ENCODE data around the gene EIF3A. TPM values are rescaled to one million over a fixed set of nuclear protein-coding genes. Genes with fewer than 3 reads are reported as not detected.
"Not testable (repeated sequence)": the region's sequence is repeated elsewhere in the genome, so short reads cannot be mapped to it uniquely, and the experiment has no call there.

Gene EIF3A
- total RNA-seq, 6 donors from 2014 or later = 90.2 to 138 (median 107) TPM

- WGBS, 2 donors = 19 to 45% methylated on average over 11 to 28 of the region's 65 CpGs
- TF ChIP-seq POLR2AphosphoS5 (IDR thresholded peaks at IDR 0.05) (no peak), CTCF (IDR thresholded peaks at IDR 0.05) (peak in 2 of 6 experiments; percentile 5 to 33)
- peak in 1 of 2 donors; percentile 4 for ATAC-seq (ENCODE audit: low FRiP score in 2 of 2)
- Histone ChIP-seq H3K27ac (no peak overlapping the region), H3K27me3 (no peaks in the 10 kb centered on the region), H3K4me3 (peak overlapping the region in 3 of 4 donors; percentile 61 to 69 (median 69)), H3K9me3 (no peaks in the 10 kb centered on the region), H3K4me1 (peaks cover 14 to 28% (median 19%) of the 10 kb centered on the region in 4 donors), H3K36me3 (peaks cover 7 to 29% (median 15%) of the 10 kb centered on the region in 4 donors)
- DNase-seq = peak; percentile 38 to 92
Measured at GRCh38 chr10:119030421-119031250, 50.0 kb downstream of the EIF3A start.

- Histone ChIP-seq H3K27ac (peak within 1 kb of the TSS; percentile 8 to 74 (median 45)), H3K36me3 (peaks cover 7 to 24% (median 15%) of the 10 kb centered on the region in 4 donors), H3K4me3 (peak within 1 kb of the TSS; percentile 54 to 69 (median 65)), H3K4me1 (peaks cover 14 to 36% (median 23%) of the 10 kb centered on the region in 4 donors), H3K9me3 (no peaks in the 10 kb centered on the region), H3K27me3 (no peaks in the 10 kb centered on the region)
- DNase-seq (peak in 1 of 2 donors; percentile 89), ATAC-seq (ENCODE audit: low FRiP score in 2 of 2) (peak in 1 of 2 donors; percentile 1)
- TF ChIP-seq POLR2A (IDR thresholded peaks at IDR 0.05) (no peak), POLR2AphosphoS5 (IDR thresholded peaks at IDR 0.05) (no peak), EP300 (IDR thresholded peaks at IDR 0.05) (no peak), CTCF (IDR thresholded peaks at IDR 0.05) (no peak)
- 1 to 3% methylated on average over 14 to 16 of the region's 136 CpGs for WGBS, 2 donors
Measured at GRCh38 chr10:119029613-119030420, 50.8 kb downstream of the EIF3A start, which contains the start of gene NANOS1. Gene NANOS1, plus strand, starts transcription at chr10:119029714. Its CDS starts 88 bp downstream, at chr10:119029802.

GRCh38 chr10:119028900-119029612, 51.6 kb downstream of the EIF3A start:
- Histone ChIP-seq H3K4me3 (peak overlapping the region; percentile 19 to 69 (median 65)), H3K27me3 (no peaks in the 10 kb centered on the region), H3K9me3 (no peaks in the 10 kb centered on the region), H3K27ac (peak overlapping the region in 3 of 4 donors; percentile 8 to 74 (median 50)), H3K4me1 (peaks cover 14 to 37% (median 24%) of the 10 kb centered on the region in 4 donors), H3K36me3 (peaks cover 3 to 17% (median 8%) of the 10 kb centered on the region in 4 donors)
- DNase-seq (peak; percentile 80 to 97), ATAC-seq (ENCODE audit: low FRiP score in 2 of 2) (peak; percentile 85 to 92)
- 10 to 50% methylated on average over 9 to 31 of the region's 68 CpGs for whole genome bisulfite sequencing, 2 donors
- peak in 3 of 6 experiments; percentile 9 to 49 (median 41) for TF ChIP-seq CTCF (IDR thresholded peaks at IDR 0.05)
- TF ChIP-seq EP300 (IDR thresholded peaks at IDR 0.05) = no peak
- TF ChIP-seq POLR2AphosphoS5 (IDR thresholded peaks at IDR 0.05) = peak in 1 of 2 donors; percentile 4
- TF ChIP-seq POLR2A (IDR thresholded peaks at IDR 0.05) = no peak

- Histone ChIP-seq H3K36me3 (peaks cover 0 to 11% (median 4%) of the 10 kb centered on the region in 4 donors), H3K4me1 (peaks cover 14 to 37% (median 24%) of the 10 kb centered on the region in 4 donors), H3K27ac (peak overlapping the region in 1 of 4 donors; percentile 50), H3K4me3 (peak overlapping the region in 3 of 4 donors; percentile 61 to 69 (median 69))
- 65 to 69% methylated on average over 7 to 10 of the region's 10 CpGs for WGBS, 2 donors
- ATAC-seq (ENCODE audit: low FRiP score in 2 of 2); DNase-seq; H3K27me3 ChIP-seq; H3K9me3 ChIP-seq: not testable (repeated sequence)
Measured at GRCh38 chr10:119028445-119028899, 52.1 kb downstream of the EIF3A start.

Data from upper lobe of left lung (tissue), 6 donors.